ENCODE data around the gene GMPPB. TPM values are rescaled to one million over a fixed set of nuclear protein-coding genes. Genes with fewer than 3 reads are reported as not detected.

GMPPB gene
- total RNA-seq, 1 donor from 2014 or later, result 9.4 TPM

DNA sequence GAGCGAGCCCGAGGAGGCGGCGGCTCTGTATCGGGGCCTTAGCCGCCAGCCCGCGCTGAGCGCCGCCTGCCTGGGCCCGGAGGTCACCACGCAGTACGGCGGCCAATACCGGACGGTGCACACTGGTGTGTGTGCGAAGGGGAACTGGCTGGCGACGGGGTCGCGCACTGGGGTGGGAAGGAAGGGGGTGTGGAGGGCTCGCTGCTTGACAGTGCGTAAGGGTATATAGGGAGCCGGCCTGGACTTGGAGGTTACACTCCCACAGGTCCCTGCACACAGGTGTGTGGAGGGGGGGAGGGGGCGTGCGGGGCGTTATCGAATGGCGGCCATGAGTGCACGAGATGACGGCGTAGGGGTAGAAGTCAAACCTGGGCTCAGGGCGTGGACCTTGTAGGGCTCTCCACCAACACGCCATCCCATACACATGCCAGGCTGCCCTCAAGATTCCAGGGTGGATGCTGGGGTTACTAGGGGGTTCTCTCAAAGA lies 49.2 kb downstream of the GMPPB start:
- DNase-seq (ENCODE audit: low spot score in 2 of 2) (no peak), FAIRE-seq (no peak)

DNA sequence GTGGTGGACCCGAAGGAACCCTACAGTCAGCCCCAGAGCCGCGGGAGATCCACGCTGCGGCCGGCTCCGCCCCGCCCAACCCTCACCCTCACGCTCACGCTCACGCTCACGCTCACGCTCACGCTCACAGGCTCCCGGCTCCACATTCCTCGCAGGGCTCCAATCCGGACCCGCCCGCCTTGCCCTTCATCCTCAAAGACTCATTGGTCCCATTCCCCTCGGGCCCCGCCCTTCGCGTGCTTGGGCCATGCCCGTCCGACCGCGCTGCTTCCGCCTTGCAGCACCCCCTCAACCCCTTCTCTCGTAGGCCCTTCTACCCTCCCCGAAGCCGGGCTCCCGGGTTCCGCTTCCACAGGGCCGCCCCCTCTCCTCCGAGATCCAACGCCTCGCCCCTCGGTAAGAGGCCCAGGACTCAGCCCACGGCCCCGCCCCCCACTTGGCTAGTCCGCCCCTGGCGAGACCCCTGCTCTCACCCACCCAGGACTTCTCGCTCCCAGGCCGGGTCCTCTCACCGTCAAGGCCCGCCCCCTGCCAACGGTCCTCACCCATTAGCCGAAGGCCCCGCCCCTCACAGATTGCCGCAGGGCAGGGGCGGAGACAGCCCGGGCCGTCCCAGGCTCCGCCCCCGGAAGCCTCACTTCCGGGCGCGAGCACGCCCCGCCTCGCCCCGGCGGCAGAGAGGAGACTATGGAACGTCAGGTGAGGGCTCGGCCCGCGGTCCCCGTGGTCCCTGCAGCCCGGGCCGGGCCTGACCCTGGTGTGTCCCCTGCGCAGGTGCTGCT lies 49.8 kb downstream of the GMPPB start, which contains the start of gene APEH:
Gene APEH, plus strand, starts transcription at position 637 of the 782 bp plus-strand sequence. Its CDS starts 51 bp downstream, at position 688.
- DNase-seq (ENCODE audit: low spot score in 2 of 2), result peak; percentile 94 to 98
- FAIRE-seq, result no peak

DNA sequence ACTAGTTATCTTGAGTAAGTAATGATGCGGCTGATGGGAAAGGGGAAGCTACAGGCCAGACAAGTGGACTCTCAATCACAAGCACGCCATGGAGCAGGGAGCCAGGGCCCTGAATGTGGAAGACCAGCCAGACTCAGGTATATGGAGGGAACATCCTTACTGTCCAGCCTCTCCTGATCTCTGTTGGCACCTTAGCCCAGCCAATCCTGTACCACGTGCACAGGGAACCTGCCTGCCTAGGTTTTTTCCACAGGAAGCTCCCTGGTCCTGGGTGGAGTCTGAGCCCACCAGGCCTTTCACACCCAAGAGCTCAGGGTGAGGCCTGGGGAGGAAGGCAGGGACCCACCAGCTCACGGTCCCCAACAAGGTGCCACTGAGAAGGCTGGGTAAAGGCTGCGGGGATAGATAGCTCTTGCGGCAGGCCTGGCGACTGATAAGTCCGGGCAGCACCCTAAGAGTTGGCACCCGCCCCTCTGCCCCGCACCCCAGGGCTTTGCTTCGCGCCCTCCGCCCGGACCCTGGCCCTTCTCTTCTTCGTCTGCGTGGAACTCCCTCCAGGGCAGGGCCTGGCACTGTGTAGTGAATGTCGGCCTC lies 50.5 kb downstream of the GMPPB start:
- FAIRE-seq, result no peak
- DNase-seq (ENCODE audit: low spot score in 2 of 2), result no peak

DNA sequence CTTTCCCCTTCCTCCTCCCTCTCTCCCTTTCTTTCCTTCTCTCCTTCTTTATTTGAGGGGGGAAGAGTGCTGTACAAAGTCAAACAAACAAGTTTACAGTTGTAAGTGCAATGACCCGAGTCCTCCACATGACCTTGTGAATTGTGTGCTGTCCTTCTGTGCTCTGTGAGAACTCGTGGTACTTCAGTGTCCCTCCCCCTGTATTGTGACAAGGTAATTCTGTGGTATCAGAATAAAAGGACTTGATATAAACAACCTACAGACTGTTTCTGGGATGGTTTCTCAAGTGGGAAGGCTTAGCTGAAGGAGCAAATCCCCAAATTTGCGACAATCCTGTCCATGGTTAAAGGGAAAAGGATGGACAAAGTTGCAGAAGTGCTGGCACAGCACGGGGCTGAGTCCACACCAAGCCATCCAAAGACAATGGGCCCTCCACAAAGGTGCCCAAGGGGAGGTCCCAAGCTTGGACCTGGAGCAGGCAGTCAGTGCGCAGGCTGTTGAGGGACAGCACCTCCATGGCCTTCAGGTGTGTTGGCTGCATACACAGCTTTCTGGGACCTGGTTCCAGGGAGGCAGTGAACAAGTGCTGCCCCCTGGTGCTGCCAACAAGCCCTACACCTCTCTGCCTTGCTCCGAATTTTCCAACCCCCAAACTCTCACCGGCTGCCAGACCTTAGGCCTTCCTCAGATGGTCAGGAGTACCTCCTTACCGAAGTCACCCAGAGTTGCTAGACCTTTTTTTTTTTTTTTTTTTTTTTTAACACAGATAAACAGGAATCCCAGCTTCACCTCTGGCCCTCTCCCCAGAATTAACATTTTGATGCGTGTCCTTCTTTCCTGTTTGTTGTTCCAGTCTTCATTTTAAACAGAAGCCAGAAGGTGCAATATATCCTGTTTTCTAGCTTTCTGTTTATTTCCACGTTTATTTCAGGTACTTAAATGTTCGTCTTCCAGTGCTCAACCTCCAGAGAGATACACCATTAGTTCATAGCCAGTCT lies 52.2 kb downstream of the GMPPB start:
- DNase-seq (ENCODE audit: low spot score in 2 of 2), result peak; percentile 69 to 77
- no peak for FAIRE-seq

DNA sequence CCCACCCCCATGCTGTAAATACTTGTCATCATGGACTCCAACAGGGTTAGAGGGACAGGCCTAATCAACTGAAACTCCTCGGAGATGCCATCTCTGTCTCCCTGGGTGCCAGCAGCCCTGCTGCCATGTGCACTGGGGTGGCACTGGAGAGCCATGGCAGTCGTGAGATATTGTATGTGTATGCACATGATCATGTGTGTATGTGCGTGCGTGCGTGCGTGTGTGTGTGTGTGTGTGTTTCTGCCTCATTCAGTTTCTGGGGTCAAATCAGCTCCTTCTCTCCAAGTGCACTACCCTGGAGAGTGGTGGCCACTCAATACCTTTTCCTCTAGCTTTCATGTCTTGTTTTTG lies 52.8 kb downstream of the GMPPB start:
- no peak for DNase-seq (ENCODE audit: low spot score in 2 of 2)
- FAIRE-seq, result no peak

Small RNAs within 50 kb of the gene (small RNA-seq; reads per million reads assigned to genes)
- gene AMIGO3 (not detected), gene COX6CP14 (not detected)

Other genes with a start within 250 kb of the GMPPB start
- gene BSN, start 169.5 kb downstream of the GMPPB start, total RNA-seq, result 5.3 TPM
- 66.0 TPM for gene APEH, start 49.6 kb downstream of the GMPPB start, total RNA-seq
- gene MST1, start 34.5 kb downstream of the GMPPB start, total RNA-seq, result 6.9 TPM
- 25.3 TPM for gene RNF123, start 34.4 kb downstream of the GMPPB start, total RNA-seq
- gene AMIGO3, start 4.3 kb downstream of the GMPPB start, total RNA-seq, result not detected
- gene IP6K1, start 62.6 kb upstream of the GMPPB start, total RNA-seq, result 51.4 TPM
- gene CDHR4, start 75.9 kb upstream of the GMPPB start, total RNA-seq, result not detected
- 14.3 TPM for gene INKA1, start 79.3 kb upstream of the GMPPB start, total RNA-seq
- 1.6 TPM for gene UBA7, start 90.0 kb upstream of the GMPPB start, total RNA-seq
- 2.0 TPM for gene TRAIP, start 132.6 kb upstream of the GMPPB start, total RNA-seq
- gene CAMKV, start 146.0 kb upstream of the GMPPB start, total RNA-seq, result 180 TPM
- 0.41 TPM for gene MST1R, start 179.9 kb upstream of the GMPPB start, total RNA-seq
- gene MON1A, start 205.9 kb upstream of the GMPPB start, total RNA-seq, result 14.7 TPM
- gene RBM6, start 216.2 kb upstream of the GMPPB start, total RNA-seq, result 79.5 TPM

Measured in frontal cortex (tissue), 4 donors.